ENCODE data around the gene TNIK.

The TNIK gene

DNA sequence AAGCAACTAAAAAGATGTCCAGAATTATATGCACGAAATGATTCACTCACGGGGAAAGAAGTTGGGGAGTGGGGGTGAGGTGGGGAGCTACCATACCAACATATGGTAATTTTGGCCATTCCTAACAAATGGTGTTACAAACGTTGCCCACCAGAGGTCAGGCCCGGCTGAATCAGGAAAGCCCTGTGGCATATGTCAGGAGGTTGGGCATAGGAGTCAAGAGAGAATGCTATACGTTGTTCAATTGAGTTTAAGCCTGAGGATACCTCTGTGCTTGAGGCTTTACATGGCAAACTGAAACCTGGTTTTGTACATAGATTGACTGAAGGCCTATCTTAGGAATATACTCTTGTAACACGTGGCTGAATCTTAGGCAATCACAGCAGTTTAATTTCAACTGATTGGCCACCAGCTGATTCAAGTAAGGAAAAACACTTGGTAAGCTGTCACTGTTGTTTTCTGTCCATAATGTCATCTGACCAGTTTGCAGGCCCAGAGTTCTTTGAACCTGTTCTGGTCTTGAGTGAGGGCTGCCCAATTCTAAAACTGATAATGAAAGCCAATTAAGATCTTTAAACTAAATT, 410.3 kb downstream of the TNIK start:
- no peak overlapping the region for H3K4me3 ChIP-seq (ENCODE audit: low read depth, low read length)
- DNase-seq (ENCODE audit: low read depth): peak; percentile 73
- TF ChIP-seq, protein P1, sequence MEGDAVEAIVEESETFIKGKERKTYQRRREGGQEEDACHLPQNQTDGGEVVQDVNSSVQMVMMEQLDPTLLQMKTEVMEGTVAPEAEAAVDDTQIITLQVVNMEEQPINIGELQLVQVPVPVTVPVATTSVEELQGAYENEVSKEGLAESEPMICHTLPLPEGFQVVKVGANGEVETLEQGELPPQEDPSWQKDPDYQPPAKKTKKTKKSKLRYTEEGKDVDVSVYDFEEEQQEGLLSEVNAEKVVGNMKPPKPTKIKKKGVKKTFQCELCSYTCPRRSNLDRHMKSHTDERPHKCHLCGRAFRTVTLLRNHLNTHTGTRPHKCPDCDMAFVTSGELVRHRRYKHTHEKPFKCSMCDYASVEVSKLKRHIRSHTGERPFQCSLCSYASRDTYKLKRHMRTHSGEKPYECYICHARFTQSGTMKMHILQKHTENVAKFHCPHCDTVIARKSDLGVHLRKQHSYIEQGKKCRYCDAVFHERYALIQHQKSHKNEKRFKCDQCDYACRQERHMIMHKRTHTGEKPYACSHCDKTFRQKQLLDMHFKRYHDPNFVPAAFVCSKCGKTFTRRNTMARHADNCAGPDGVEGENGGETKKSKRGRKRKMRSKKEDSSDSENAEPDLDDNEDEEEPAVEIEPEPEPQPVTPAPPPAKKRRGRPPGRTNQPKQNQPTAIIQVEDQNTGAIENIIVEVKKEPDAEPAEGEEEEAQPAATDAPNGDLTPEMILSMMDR (conservative IDR thresholded peaks at IDR 0.05; ENCODE audit: low read depth, low read length): peak; percentile 81

DNA sequence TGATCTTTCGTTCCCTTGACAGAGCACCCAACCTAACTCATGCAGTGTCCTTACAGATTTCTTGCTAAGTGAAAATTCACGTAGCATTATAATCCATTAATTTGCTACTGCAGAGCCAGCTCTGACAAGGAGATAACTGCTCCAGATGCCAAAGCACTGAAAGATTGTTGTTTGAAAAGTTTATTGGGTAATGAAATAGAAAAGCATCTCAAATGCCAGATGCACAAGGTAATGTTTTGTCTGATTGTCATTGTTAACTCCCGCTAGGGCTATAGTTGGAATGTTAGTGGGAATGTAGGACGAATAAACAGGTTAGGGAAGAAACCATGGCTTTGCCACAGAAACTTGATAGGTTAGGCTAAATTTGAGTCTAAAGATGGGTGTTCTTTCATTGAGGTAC, 413.4 kb downstream of the TNIK start:
- TF ChIP-seq, protein P1 (conservative IDR thresholded peaks at IDR 0.05; ENCODE audit: low read depth, low read length): no peak
- no peak for DNase-seq (ENCODE audit: low read depth)
- no peak overlapping the region for H3K4me3 ChIP-seq (ENCODE audit: low read depth, low read length)

DNA sequence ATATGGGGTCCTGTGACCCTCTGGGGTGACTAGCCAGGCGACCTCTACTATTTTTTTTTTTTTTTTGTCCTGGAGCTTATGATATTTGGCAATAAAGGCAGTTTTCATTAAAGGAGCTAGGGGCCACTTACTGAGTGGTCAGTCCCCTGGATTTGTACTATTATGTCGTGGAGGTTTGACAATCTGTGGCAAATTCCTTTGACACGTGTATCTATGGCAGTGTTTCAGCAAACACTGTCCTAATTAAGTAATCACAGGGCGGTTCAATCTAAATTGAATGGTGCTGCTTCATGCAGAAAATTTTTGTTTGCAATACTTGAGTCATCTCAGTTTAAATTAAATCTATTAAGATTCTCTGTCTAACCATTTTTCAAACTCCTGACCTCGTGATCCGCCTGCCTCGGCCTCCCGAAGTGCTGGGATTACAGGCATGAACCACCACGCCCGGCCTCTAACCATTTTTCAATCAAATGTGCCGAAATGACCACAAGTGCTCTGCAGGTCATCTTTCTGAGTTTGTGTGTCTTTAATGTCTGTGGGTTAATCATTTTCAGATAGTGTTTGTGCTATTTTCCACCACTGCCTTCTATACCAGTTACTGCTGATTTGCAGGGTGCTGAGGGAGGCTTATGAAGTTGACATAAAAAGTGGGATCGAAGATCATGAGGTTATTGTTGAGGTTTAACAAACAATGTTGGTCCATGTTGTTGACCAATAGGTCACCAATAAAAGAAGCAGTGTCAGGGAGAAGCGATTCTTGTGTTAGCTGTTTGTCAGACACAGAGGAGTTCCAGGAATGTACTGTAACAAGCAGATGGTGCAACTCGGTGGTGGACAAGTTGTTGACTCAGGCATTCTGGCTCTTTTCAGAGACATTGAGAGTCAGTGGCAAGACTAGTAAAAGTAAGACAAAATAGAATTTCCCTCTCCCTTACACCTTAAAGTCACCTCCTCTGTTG, 415.1 kb downstream of the TNIK start:
- DNase-seq (ENCODE audit: low read depth): peak; percentile 97
- H3K4me3 ChIP-seq (ENCODE audit: low read depth, low read length): no peak overlapping the region
- TF ChIP-seq, protein P1 (conservative IDR thresholded peaks at IDR 0.05; ENCODE audit: low read depth, low read length): no peak

DNA sequence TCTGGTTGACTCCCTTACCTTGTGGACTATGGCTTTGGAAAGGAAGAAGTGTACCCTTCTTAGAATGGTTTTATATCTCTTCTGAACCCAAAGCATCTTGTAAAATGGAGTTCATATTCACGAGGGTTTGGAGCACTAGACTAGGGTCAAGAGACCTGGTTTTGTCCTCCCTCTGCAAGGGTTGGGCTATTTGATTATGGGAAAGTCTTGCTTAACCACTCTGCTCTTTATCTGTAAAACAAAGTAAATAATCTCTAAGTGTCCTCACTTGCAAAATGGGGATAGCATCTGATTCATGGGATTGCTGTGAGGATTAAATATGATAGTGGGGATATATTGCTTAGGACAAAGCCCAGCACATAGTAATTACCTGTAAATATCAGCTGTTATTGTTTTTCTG, 415.8 kb downstream of the TNIK start:
- H3K4me3 ChIP-seq (ENCODE audit: low read depth, low read length): no peak overlapping the region
- peak; percentile 12 for DNase-seq (ENCODE audit: low read depth)
- TF ChIP-seq, protein P1 (conservative IDR thresholded peaks at IDR 0.05; ENCODE audit: low read depth, low read length): no peak

DNA sequence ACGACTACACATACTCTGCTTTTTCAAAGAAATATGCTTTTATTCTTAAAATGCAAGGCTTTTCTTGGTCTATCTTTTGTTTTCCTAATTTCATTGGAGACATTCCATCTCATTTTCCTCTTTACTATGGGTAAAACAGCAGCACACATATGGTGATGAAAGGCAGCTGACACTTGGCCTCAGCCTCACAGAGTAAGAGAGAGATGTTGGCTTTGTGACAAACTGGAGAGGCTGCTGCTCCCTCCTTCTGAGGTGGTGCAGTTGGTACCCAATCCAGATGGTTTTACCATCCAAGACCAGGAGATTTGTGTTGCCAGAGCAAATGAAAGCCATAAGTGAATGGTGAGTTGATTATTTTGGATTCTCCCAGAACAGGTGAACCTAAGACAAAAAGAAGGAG, 420.5 kb downstream of the TNIK start:
- no peak overlapping the region for H3K4me3 ChIP-seq (ENCODE audit: low read depth, low read length)
- TF ChIP-seq, protein P1 (conservative IDR thresholded peaks at IDR 0.05; ENCODE audit: low read depth, low read length): no peak
- DNase-seq (ENCODE audit: low read depth): peak; percentile 56

DNA sequence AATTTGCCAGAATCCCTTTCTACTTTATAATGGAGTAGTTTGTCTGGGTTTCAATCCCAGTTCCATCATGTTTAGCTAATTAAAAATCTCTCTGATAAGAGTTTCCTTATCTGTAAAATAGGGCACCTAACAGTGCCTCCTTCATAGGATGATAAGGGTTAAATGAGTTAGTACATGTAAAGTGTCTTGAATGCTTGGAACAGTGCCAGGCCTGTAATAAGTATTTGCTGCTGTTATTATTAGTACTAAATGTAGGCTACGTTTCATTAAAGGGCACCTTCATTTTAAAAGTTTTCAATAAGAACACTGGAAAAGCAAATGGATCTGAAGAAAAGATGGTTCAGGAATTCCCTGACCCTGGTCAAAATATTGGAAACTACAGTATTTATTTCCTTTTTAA, 421.9 kb downstream of the TNIK start:
- H3K4me3 ChIP-seq (ENCODE audit: low read depth, low read length): no peak overlapping the region
- DNase-seq (ENCODE audit: low read depth): peak; percentile 58
- TF ChIP-seq, protein P1 (conservative IDR thresholded peaks at IDR 0.05; ENCODE audit: low read depth, low read length): no peak

Measured in choroid plexus epithelial cell (primary cell).